SK-N-SH (cell line): ENCODE results near the gene KIF4A. TPM values are rescaled to one million over a fixed set of nuclear protein-coding genes. Genes with fewer than 3 reads are reported as not detected.
A peak's percentile ranks its signal among the peaks of the same experiment; 100 is the strongest.

ENCODE experiments used
- CTCF ChIA-PET: fragments of 300-600, 350-600 bp; formaldehyde crosslinking; extraction: SDS; loops from one replicate; lab custom pipeline; 2021; lab: Yijun Ruan, JAX
- POLR2A ChIA-PET: fragments of 350-600 bp; sonication (Branson Sonifier 250); formaldehyde crosslinking; extraction: SDS; loops from one replicate; lab custom pipeline; 2020; ENCODE audit warnings: antibody characterized with exemption, inconsistent platforms; lab: Yijun Ruan, JAX
- DNase-seq: peaks from one replicate; pipeline ENCODE4 v3.0.0; 2012
- H2AFZ ChIP-seq: fragments of 200-600 bp; sonication (generic); 2 replicates; pipeline ENCODE4 v1.8.1; 2016; ENCODE audit warnings: antibody characterized with exemption, mild to moderate bottlenecking, low read depth
- H3F3A ChIP-seq: fragments of 200-600 bp; sonication (generic); replicated peaks from 2 replicates; pipeline ENCODE3; 2016; ENCODE audit warnings: antibody characterized with exemption, mild to moderate bottlenecking; ENCODE audit not compliant: insufficient read depth
- H3K27ac ChIP-seq, 2 experiments: fragments of 200-500 bp in 1 of 2; fragments of 200-600 bp in 1 of 2; sonication (Bioruptor generic) in 1 of 2; sonication (generic), shearing (Covaris generic) in 1 of 2; 2 replicates each; pipeline versions ENCODE4 v1.5.1 to v1.6.1; 2014 to 2016; ENCODE audit warnings: low read depth in 2 of 2, inconsistent platforms in 1 of 2, low read length in 1 of 2, mild to moderate bottlenecking in 1 of 2, mixed read lengths in 1 of 2
- H3K27me3 ChIP-seq: fragments of 200-600 bp; sonication (generic), shearing (Covaris generic); 2 replicates; pipeline ENCODE4 v1.6.1; 2016; ENCODE audit warnings: mixed run types; ENCODE audit not compliant: insufficient read depth
- H3K36me3 ChIP-seq, 2 experiments: fragments of 200-500 bp in 1 of 2; fragments of 200-600 bp in 1 of 2; sonication (Bioruptor generic) in 1 of 2; sonication (generic) in 1 of 2; replicated peaks in 1 of 2; 2 replicates each; pipeline versions ENCODE3 to v1.5.1; 2014 to 2016; ENCODE audit warnings: low read length in 1 of 2, mild to moderate bottlenecking in 1 of 2; ENCODE audit not compliant: insufficient read depth in 2 of 2, control insufficient read depth in 1 of 2
- H3K4me1 ChIP-seq, 2 experiments: fragments of 200-500 bp in 1 of 2; fragments of 200-600 bp in 1 of 2; sonication (Bioruptor generic) in 1 of 2; sonication (generic), shearing (Covaris generic) in 1 of 2; 2 replicates each; pipeline versions ENCODE4 v1.5.1 to v1.6.1; 2014 to 2016; ENCODE audit warnings: low read depth in 1 of 2, low read length in 1 of 2, mixed run types in 1 of 2; ENCODE audit not compliant: insufficient read depth in 2 of 2, control insufficient read depth in 1 of 2
- H3K4me2 ChIP-seq: fragments of 200-600 bp; sonication (generic), shearing (Covaris generic); 2 replicates; pipeline ENCODE4 v1.6.1; 2017; ENCODE audit warnings: mixed run types
- H3K4me3 ChIP-seq, 2 experiments: fragments of 200-500 bp in 1 of 2; fragments of 200-600 bp in 1 of 2; sonication (Bioruptor generic) in 1 of 2; sonication (generic), shearing (Covaris generic) in 1 of 2; 2 replicates each; pipeline versions ENCODE4 v1.5.1 to v1.8.1; 2014 to 2016; ENCODE audit warnings: low read depth in 2 of 2, inconsistent platforms in 1 of 2, low read length in 1 of 2, mild to moderate bottlenecking in 1 of 2, mixed read lengths in 1 of 2, moderate library complexity in 1 of 2
- H3K79me2 ChIP-seq: fragments of 200-600 bp; sonication (generic); 2 replicates; pipeline ENCODE4 v1.8.1; 2017; ENCODE audit warnings: mild to moderate bottlenecking; ENCODE audit not compliant: insufficient read depth
- H3K9ac ChIP-seq: fragments of 200-600 bp; sonication (generic); 2 replicates; pipeline ENCODE4 v1.6.1; 2017; ENCODE audit warnings: mixed run types
- H3K9me2 ChIP-seq: fragments of 200-600 bp; sonication (generic); 2 replicates; pipeline ENCODE4 v1.6.1; 2017; ENCODE audit warnings: mixed run types
- H3K9me3 ChIP-seq: fragments of 200-600 bp; sonication (generic); 2 replicates; pipeline ENCODE4 v1.6.1; 2017; ENCODE audit warnings: mixed run types, mild to moderate bottlenecking, moderate library complexity
- H4K20me1 ChIP-seq: fragments of 200-600 bp; sonication (generic); 2 replicates; pipeline ENCODE4 v1.6.1; 2017; ENCODE audit warnings: mild to moderate bottlenecking, mixed run types; ENCODE audit not compliant: insufficient read depth
- CHD2 ChIP-seq: fragments of 150-350 bp; IDR thresholded peaks from 2 replicates; pipeline ENCODE4 v1.6.1; 2018; ENCODE audit warnings: low read length; ENCODE audit not compliant: partially characterized antibody
- EP300 ChIP-seq, 2 experiments: IDR thresholded peaks; 2 replicates each; pipeline versions ENCODE4 v1.4.0 to v1.6.1; 2012; ENCODE audit warnings: borderline replicate concordance in 1 of 2, low read depth in 1 of 2, low read length in 1 of 2
- EZH2phosphoT487 ChIP-seq: fragments of 200-600 bp; sonication (generic); IDR thresholded peaks from 2 replicates; pipeline ENCODE4 v1.6.1; 2017; ENCODE audit warnings: low read depth, mixed run types, mild to moderate bottlenecking, antibody characterized with exemption, moderate library complexity, borderline replicate concordance
- FOSL2 ChIP-seq: IDR thresholded peaks from 2 replicates; pipeline ENCODE4 v1.4.0; 2012; ENCODE audit warnings: low read depth, mild to moderate bottlenecking, moderate library complexity, borderline replicate concordance
- FOXJ3 ChIP-seq: sonication (generic); formaldehyde crosslinking; IDR thresholded peaks from 2 replicates; pipeline ENCODE4 v1.5.1; 2020; ENCODE audit warnings: mild to moderate bottlenecking, missing genetic modification reagents
- FOXM1 ChIP-seq: IDR thresholded peaks from 2 replicates; pipeline ENCODE4 v1.4.0; 2012; ENCODE audit warnings: low read depth, mild to moderate bottlenecking
- GABPA ChIP-seq: IDR thresholded peaks from 2 replicates; pipeline ENCODE4 v1.4.0; 2012; ENCODE audit warnings: low read depth, mild to moderate bottlenecking
- GATA2 ChIP-seq: sonication (generic); formaldehyde crosslinking; IDR thresholded peaks from 2 replicates; pipeline ENCODE4 v1.5.0; 2020; ENCODE audit warnings: mild to moderate bottlenecking, missing genetic modification reagents
- MXI1 ChIP-seq: IDR thresholded peaks from 2 replicates; pipeline ENCODE4 v1.6.1; 2012; ENCODE audit warnings: mild to moderate bottlenecking, low read depth, low read length, improper control_type of control experiment
- NRF1 ChIP-seq: IDR thresholded peaks from 2 replicates; pipeline ENCODE4 v1.6.1; 2012; ENCODE audit warnings: low read depth, mild to moderate bottlenecking, low read length
- POLR2AphosphoS5 ChIP-seq: IDR thresholded peaks from 2 replicates; pipeline ENCODE4 v1.6.1; 2012; ENCODE audit warnings: low read depth, low read length
- RCOR1 ChIP-seq: fragments of 150-350 bp; IDR thresholded peaks from 2 replicates; pipeline ENCODE4 v1.6.1; 2017; ENCODE audit warnings: antibody characterized with exemption, low read length
- SIN3A ChIP-seq: IDR thresholded peaks from 2 replicates; pipeline ENCODE4 v1.6.1; 2012; ENCODE audit warnings: low read depth, mild to moderate bottlenecking, low read length, moderate library complexity, borderline replicate concordance
- TAF1 ChIP-seq: IDR thresholded peaks from 2 replicates; pipeline ENCODE4 v1.6.1; 2012; ENCODE audit warnings: low read depth, mild to moderate bottlenecking, low read length, moderate library complexity, borderline replicate concordance
- TCF12 ChIP-seq: IDR thresholded peaks from 2 replicates; pipeline ENCODE4 v1.4.0; 2012
- TEAD4 ChIP-seq: IDR thresholded peaks from 2 replicates; pipeline ENCODE4 v1.4.0; 2012; ENCODE audit warnings: mild to moderate bottlenecking, borderline replicate concordance; ENCODE audit not compliant: insufficient read depth
- WGBS: methylation state at CpG from one replicate; pipeline ENCODE4 v1.1.6; 2017; ENCODE audit warnings: low lambda C conversion rate; 5-methylcytosine and 5-hydroxymethylcytosine counted together
- polyA plus RNA-seq, 3 experiments: library from polyadenylated mRNA; depleted of rRNA; stranded (reverse); fragments of >200 nt; gene quantifications; 2 replicates each; pipeline ENCODE4 v1.2.3, GENCODE V29; 2012
- TF ChIP-seq, protein P1 (sequence below): IDR thresholded peaks from 2 replicates; pipeline ENCODE4 v1.4.0; 2012; ENCODE audit warnings: low read depth, borderline replicate concordance
- TF ChIP-seq, protein P2 (sequence below): IDR thresholded peaks from 2 replicates; pipeline ENCODE4 v1.6.1; 2012; ENCODE audit warnings: mild to moderate bottlenecking, low read depth, low read length, moderate library complexity
- TF ChIP-seq, protein P3 (sequence below): IDR thresholded peaks from 2 replicates; pipeline ENCODE4; 2012
- TF ChIP-seq, protein P4 (sequence below): fragments of 150-350 bp; IDR thresholded peaks from 2 replicates; pipeline ENCODE4 v1.6.1; 2017; ENCODE audit warnings: antibody characterized with exemption, low read length, low read depth, borderline replicate concordance

The KIF4A gene
- polyA plus RNA-seq, 1 of the 3 experiments (the other 2 are of a cell fraction): 11.5 TPM

DNA sequence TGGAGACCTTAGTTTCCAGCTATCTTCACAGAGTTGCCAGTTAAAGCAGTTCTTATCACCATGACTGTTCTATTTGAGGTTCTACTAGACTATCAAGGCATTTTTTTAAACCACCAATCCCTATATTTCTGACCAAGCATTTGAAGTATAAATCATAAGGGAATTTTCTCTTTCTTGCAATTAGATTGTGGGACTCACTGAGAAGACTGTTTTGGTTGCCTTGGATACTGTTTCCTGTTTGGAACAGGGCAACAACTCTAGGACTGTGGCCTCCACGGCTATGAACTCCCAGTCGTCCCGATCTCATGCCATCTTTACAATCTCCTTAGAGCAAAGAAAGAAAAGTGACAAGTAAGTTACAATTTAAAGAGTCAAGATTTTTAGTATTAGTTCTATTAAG lies 11.8 kb downstream of the KIF4A start:
- peaks cover 43% of the 10 kb centered on the region; the same call in 1 of the 2 replicates for H3K79me2 ChIP-seq
- peaks cover 0 to 10% of the 10 kb centered on the region in 2 experiments for H3K36me3 ChIP-seq
- H4K20me1 ChIP-seq: no peaks in the 10 kb centered on the region
- no peaks in the 10 kb centered on the region for H3K9me2 ChIP-seq
- POLR2A ChIA-PET: no interaction called here
- H3K4me1 ChIP-seq: no peaks in the 10 kb centered on the region; a peak in 1 of 4 replicates
- no peaks in the 10 kb centered on the region for H3K27me3 ChIP-seq
- peak overlapping the region; percentile 22 to 76; a peak in 3 of 4 replicates for H3K27ac ChIP-seq
- H3K4me2 ChIP-seq: peak overlapping the region; percentile 61; the same call in 1 of the 2 replicates
- H3K4me3 ChIP-seq: no peak overlapping the region
- peak overlapping the region; percentile 25; the same call in 1 of the 2 replicates for H2AFZ ChIP-seq
- 59% methylated on average over 3 of the region's 3 CpGs for WGBS
- TF ChIP-seq FOXJ3 (CRISPR knock-in tag) (no peak), GABPA (no peak), TCF12 (no peak), MXI1 (no peak), FOXM1 (no peak), RCOR1 (no peak), TAF1 (no peak), FOSL2 (no peak), EP300 (IDR thresholded peaks at IDR 0.05; ENCODE audit: borderline replicate concordance in 1 of 2, low read depth in 1 of 2, low read length in 1 of 2) (no peak), GATA2 (CRISPR knock-in tag) (no peak), NRF1 (no peak), POLR2AphosphoS5 (no peak), CHD2 (no peak), TEAD4 (no peak), EZH2phosphoT487 (no peak), SIN3A (no peak)
- TF ChIP-seq, protein P1, sequence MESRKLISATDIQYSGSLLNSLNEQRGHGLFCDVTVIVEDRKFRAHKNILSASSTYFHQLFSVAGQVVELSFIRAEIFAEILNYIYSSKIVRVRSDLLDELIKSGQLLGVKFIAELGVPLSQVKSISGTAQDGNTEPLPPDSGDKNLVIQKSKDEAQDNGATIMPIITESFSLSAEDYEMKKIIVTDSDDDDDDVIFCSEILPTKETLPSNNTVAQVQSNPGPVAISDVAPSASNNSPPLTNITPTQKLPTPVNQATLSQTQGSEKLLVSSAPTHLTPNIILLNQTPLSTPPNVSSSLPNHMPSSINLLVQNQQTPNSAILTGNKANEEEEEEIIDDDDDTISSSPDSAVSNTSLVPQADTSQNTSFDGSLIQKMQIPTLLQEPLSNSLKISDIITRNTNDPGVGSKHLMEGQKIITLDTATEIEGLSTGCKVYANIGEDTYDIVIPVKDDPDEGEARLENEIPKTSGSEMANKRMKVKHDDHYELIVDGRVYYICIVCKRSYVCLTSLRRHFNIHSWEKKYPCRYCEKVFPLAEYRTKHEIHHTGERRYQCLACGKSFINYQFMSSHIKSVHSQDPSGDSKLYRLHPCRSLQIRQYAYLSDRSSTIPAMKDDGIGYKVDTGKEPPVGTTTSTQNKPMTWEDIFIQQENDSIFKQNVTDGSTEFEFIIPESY: no peak
- TF ChIP-seq, protein P2, sequence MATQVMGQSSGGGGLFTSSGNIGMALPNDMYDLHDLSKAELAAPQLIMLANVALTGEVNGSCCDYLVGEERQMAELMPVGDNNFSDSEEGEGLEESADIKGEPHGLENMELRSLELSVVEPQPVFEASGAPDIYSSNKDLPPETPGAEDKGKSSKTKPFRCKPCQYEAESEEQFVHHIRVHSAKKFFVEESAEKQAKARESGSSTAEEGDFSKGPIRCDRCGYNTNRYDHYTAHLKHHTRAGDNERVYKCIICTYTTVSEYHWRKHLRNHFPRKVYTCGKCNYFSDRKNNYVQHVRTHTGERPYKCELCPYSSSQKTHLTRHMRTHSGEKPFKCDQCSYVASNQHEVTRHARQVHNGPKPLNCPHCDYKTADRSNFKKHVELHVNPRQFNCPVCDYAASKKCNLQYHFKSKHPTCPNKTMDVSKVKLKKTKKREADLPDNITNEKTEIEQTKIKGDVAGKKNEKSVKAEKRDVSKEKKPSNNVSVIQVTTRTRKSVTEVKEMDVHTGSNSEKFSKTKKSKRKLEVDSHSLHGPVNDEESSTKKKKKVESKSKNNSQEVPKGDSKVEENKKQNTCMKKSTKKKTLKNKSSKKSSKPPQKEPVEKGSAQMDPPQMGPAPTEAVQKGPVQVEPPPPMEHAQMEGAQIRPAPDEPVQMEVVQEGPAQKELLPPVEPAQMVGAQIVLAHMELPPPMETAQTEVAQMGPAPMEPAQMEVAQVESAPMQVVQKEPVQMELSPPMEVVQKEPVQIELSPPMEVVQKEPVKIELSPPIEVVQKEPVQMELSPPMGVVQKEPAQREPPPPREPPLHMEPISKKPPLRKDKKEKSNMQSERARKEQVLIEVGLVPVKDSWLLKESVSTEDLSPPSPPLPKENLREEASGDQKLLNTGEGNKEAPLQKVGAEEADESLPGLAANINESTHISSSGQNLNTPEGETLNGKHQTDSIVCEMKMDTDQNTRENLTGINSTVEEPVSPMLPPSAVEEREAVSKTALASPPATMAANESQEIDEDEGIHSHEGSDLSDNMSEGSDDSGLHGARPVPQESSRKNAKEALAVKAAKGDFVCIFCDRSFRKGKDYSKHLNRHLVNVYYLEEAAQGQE: no peak
- TF ChIP-seq, protein P3, sequence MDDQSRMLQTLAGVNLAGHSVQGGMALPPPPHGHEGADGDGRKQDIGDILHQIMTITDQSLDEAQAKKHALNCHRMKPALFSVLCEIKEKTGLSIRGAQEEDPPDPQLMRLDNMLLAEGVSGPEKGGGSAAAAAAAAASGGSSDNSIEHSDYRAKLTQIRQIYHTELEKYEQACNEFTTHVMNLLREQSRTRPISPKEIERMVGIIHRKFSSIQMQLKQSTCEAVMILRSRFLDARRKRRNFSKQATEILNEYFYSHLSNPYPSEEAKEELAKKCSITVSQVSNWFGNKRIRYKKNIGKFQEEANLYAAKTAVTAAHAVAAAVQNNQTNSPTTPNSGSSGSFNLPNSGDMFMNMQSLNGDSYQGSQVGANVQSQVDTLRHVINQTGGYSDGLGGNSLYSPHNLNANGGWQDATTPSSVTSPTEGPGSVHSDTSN: no peak
- TF ChIP-seq, protein P4, sequence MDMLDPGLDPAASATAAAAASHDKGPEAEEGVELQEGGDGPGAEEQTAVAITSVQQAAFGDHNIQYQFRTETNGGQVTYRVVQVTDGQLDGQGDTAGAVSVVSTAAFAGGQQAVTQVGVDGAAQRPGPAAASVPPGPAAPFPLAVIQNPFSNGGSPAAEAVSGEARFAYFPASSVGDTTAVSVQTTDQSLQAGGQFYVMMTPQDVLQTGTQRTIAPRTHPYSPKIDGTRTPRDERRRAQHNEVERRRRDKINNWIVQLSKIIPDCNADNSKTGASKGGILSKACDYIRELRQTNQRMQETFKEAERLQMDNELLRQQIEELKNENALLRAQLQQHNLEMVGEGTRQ: no peak
- TF ChIP-seq, all 33 proteins: peak for 0
- H3K9me3 ChIP-seq: no peaks in the 10 kb centered on the region
- CTCF ChIA-PET: no interaction called here
- no peaks in the 10 kb centered on the region for H3F3A ChIP-seq
- peak overlapping the region; percentile 45; the same call in 1 of the 2 replicates for H3K9ac ChIP-seq
- DNase-seq: no peak
